ENCODE results near the gene CKAP2.
A peak's percentile ranks its signal among the peaks of the same experiment; 100 is the strongest.

Gene CKAP2

GRCh38 chr13:52459668-52460067 lies 4.4 kb downstream of the CKAP2 start (continued):
- peak; percentile 89 for TF ChIP-seq PRDM4 (tag by site-specific recombination; IDR thresholded peaks at IDR 0.05)
- no peak for TF ChIP-seq ZNF18 (tag by site-specific recombination; IDR thresholded peaks at IDR 0.05)
- TF ChIP-seq ZNF548 (tag by site-specific recombination; IDR thresholded peaks at IDR 0.05): no peak
- TF ChIP-seq ZBTB49 (tag by site-specific recombination; IDR thresholded peaks at IDR 0.05; ENCODE audit: low read depth): no peak
- TF ChIP-seq ZNF10 (tag by site-specific recombination; IDR thresholded peaks at IDR 0.05): no peak
- peak; percentile 63; the same call in 1 of the 2 replicates for TF ChIP-seq ZNF366 (tag by site-specific recombination; conservative IDR thresholded peaks at IDR 0.05)
- no peak for TF ChIP-seq ZNF449 (tag by site-specific recombination; IDR thresholded peaks at IDR 0.05)
- peak; percentile 52; the same call in 1 of the 2 replicates for TF ChIP-seq SP7 (tag by site-specific recombination; IDR thresholded peaks at IDR 0.05)
- no peak for TF ChIP-seq ZNF184 (tag by site-specific recombination; IDR thresholded peaks at IDR 0.05)
- TF ChIP-seq ZNF280C (tag by site-specific recombination; IDR thresholded peaks at IDR 0.05): no peak
- TF ChIP-seq ZNF391 (tag by site-specific recombination; IDR thresholded peaks at IDR 0.05; ENCODE audit: borderline replicate concordance, low read depth): no peak
- no peak for TF ChIP-seq ZNF518A (tag by site-specific recombination; conservative IDR thresholded peaks at IDR 0.05; ENCODE audit: low read depth)
- TF ChIP-seq ZNF16 (tag by site-specific recombination; IDR thresholded peaks at IDR 0.05; ENCODE audit: low read depth): no peak
- peak; percentile 58; the same call in 1 of the 2 replicates for TF ChIP-seq ZNF629 (tag by site-specific recombination; IDR thresholded peaks at IDR 0.05)
- TF ChIP-seq ZNF626 (tag by site-specific recombination; IDR thresholded peaks at IDR 0.05): no peak
- TF ChIP-seq ZNF692 (tag by site-specific recombination; IDR thresholded peaks at IDR 0.05): no peak
- TF ChIP-seq ZNF311 (tag by site-specific recombination; IDR thresholded peaks at IDR 0.05; ENCODE audit: borderline replicate concordance): no peak
- no peak for TF ChIP-seq ATF2 (tag by site-specific recombination; IDR thresholded peaks at IDR 0.05; ENCODE audit: low read depth)

Measured in HEK293 (cell line).